KMS-11 (cell line): ENCODE results near the gene MINDY1.

Source experiments
- H2AFZ ChIP-seq: fragments of 200-600 bp; sonication (generic); 2 replicates; pipeline ENCODE4 v1.6.1; 2016; ENCODE audit warnings: antibody characterized with exemption, mixed run types, low read depth
- H3K27ac ChIP-seq: fragments of 200-600 bp; sonication (generic); 2 replicates; pipeline ENCODE4 v1.6.1; 2016; ENCODE audit warnings: mild to moderate bottlenecking, mixed run types
- H3K27me3 ChIP-seq: fragments of 200-600 bp; sonication (generic); 2 replicates; pipeline ENCODE4 v1.6.1; 2017; ENCODE audit warnings: mild to moderate bottlenecking, low read depth, mixed run types, moderate library complexity; ENCODE audit not compliant: insufficient read depth
- H3K36me3 ChIP-seq: fragments of 200-600 bp; sonication (generic); 2 replicates; pipeline ENCODE4 v1.6.1; 2017; ENCODE audit warnings: mild to moderate bottlenecking, mixed run types; ENCODE audit not compliant: insufficient read depth
- H3K4me1 ChIP-seq: fragments of 200-600 bp; sonication (generic); 2 replicates; pipeline ENCODE4 v1.6.1; 2016; ENCODE audit warnings: mild to moderate bottlenecking, low read depth, mixed run types; ENCODE audit not compliant: poor library complexity, severe bottlenecking
- H3K4me2 ChIP-seq: fragments of 200-600 bp; sonication (generic); 2 replicates; pipeline ENCODE4 v1.7.0; 2016; ENCODE audit warnings: mild to moderate bottlenecking, mixed run types
- H3K4me3 ChIP-seq: fragments of 200-600 bp; sonication (generic); IDR thresholded peaks from 2 replicates; pipeline ENCODE4 v1.6.1; 2017; ENCODE audit warnings: low read depth, low read length, mixed read lengths; ENCODE audit not compliant: insufficient read depth
- H3K79me2 ChIP-seq: fragments of 200-600 bp; sonication (generic); 2 replicates; pipeline ENCODE4 v1.6.1; 2016; ENCODE audit warnings: low read depth, mixed run types; ENCODE audit not compliant: insufficient read depth
- H3K9ac ChIP-seq: fragments of 200-600 bp; sonication (generic); 2 replicates; pipeline ENCODE4 v1.6.1; 2016; ENCODE audit warnings: mild to moderate bottlenecking, mixed run types
- H4K20me1 ChIP-seq: fragments of 200-600 bp; sonication (generic); 2 replicates; pipeline ENCODE4 v1.6.1; 2016; ENCODE audit warnings: mild to moderate bottlenecking, mixed run types; ENCODE audit not compliant: insufficient read depth
- CTCF ChIP-seq: fragments of 200-600 bp; sonication (generic); conservative IDR thresholded peaks from 2 replicates; pipeline ENCODE4 v1.6.1; 2017; ENCODE audit warnings: low read depth, mild to moderate bottlenecking, antibody characterized with exemption, low read length, moderate library complexity, mixed read lengths

MINDY1 gene

GRCh38 chr1:151011154-151011850 lies 4.6 kb upstream of the MINDY1 start:
- H3K9ac ChIP-seq: no peak overlapping the region
- no peak overlapping the region for H3K4me2 ChIP-seq
- no peak overlapping the region for H3K4me3 ChIP-seq
- no peaks in the 10 kb centered on the region for H3K79me2 ChIP-seq
- H3K27ac ChIP-seq: no peak overlapping the region
- H3K36me3 ChIP-seq: no peaks in the 10 kb centered on the region
- H3K4me1 ChIP-seq: peaks cover 38% of the 10 kb centered on the region
- no peak overlapping the region for H2AFZ ChIP-seq
- TF ChIP-seq CTCF: no peak
- no peaks in the 10 kb centered on the region for H3K27me3 ChIP-seq
- no peaks in the 10 kb centered on the region for H4K20me1 ChIP-seq

GRCh38 chr1:151010346-151010726 lies 3.6 kb upstream of the MINDY1 start:
- peaks cover 47% of the 10 kb centered on the region for H3K4me1 ChIP-seq
- TF ChIP-seq CTCF: no peak
- H3K27me3 ChIP-seq: no peaks in the 10 kb centered on the region
- H2AFZ ChIP-seq: no peak overlapping the region
- no peak overlapping the region for H3K9ac ChIP-seq
- no peaks in the 10 kb centered on the region for H4K20me1 ChIP-seq
- no peaks in the 10 kb centered on the region for H3K79me2 ChIP-seq
- no peak overlapping the region for H3K27ac ChIP-seq
- H3K4me3 ChIP-seq: no peak overlapping the region
- H3K4me2 ChIP-seq: no peak overlapping the region
- H3K36me3 ChIP-seq: no peaks in the 10 kb centered on the region

- Histone ChIP-seq H3K79me2 (no peaks in the 10 kb centered on the region), H3K9ac (no peak overlapping the region), H3K27ac (no peak overlapping the region), H3K4me1 (peaks cover 52% of the 10 kb centered on the region), H3K36me3 (no peaks in the 10 kb centered on the region), H3K27me3 (no peaks in the 10 kb centered on the region), H4K20me1 (no peaks in the 10 kb centered on the region), H3K4me2 (peak overlapping the region; percentile 73), H2AFZ (no peak overlapping the region; the same call in 1 of the 2 replicates), H3K4me3 (no peak overlapping the region)
- no peak for TF ChIP-seq CTCF
Measured at GRCh38 chr1:151009674-151010345, 3.1 kb upstream of the MINDY1 start.

- Histone ChIP-seq H3K4me1 (peaks cover 53% of the 10 kb centered on the region), H3K27me3 (no peaks in the 10 kb centered on the region), H3K4me3 (peak overlapping the region; percentile 99), H3K27ac (no peak overlapping the region), H3K9ac (peak overlapping the region; percentile 65; the same call in 1 of the 2 replicates), H4K20me1 (no peaks in the 10 kb centered on the region), H3K4me2 (peak overlapping the region; percentile 73), H3K79me2 (no peaks in the 10 kb centered on the region), H2AFZ (peak overlapping the region; percentile 84), H3K36me3 (no peaks in the 10 kb centered on the region)
- TF ChIP-seq CTCF: no peak
Measured at GRCh38 chr1:151009206-151009587, 2.5 kb upstream of the MINDY1 start.
